Psoas muscle (tissue), 8 donors: ENCODE results near the gene GSTM4. TPM values are rescaled to one million over a fixed set of nuclear protein-coding genes. Genes with fewer than 3 reads are reported as not detected.

Experiments
- ATAC-seq, 4 donors: fragments of 200-7000 bp; cut with Tn5 transposase; one replicate each; pipeline ENCODE4 v1.9.1; 2020; ENCODE audit warnings: moderate library complexity in 3 of 4, mild to moderate bottlenecking in 2 of 4
- DNase-seq, 2 donors: peaks; one replicate each; pipeline ENCODE4 v3.0.0-alpha.2; 2020
- H3K27ac ChIP-seq: fragments of 200-600 bp; one replicate; pipeline ENCODE4 v1.8.0; 2022
- H3K27me3 ChIP-seq, 3 donors: fragments of 200-600 bp in 1 of 3; one replicate each; pipeline versions ENCODE4 v1.6.1 to v1.8.0; 2013 to 2022; ENCODE audit warnings: low read length in 2 of 3, mild to moderate bottlenecking in 2 of 3, moderate library complexity in 1 of 3; ENCODE audit not compliant: insufficient read depth in 3 of 3
- H3K36me3 ChIP-seq, 2 donors: fragments of 200-600 bp in 1 of 2; one replicate each; pipeline versions ENCODE4 v1.6.1 to v1.8.0; 2013 to 2022; ENCODE audit warnings: low read depth in 1 of 2, mild to moderate bottlenecking in 1 of 2, moderate library complexity in 1 of 2; ENCODE audit not compliant: insufficient read depth in 1 of 2
- H3K4me1 ChIP-seq: fragments of 200-600 bp; one replicate; pipeline ENCODE4 v1.8.0; 2022
- H3K4me3 ChIP-seq: fragments of 200-600 bp; one replicate; pipeline ENCODE4 v1.8.0; 2022; ENCODE audit warnings: mild to moderate bottlenecking
- H3K9me3 ChIP-seq: fragments of 200-600 bp; one replicate; pipeline ENCODE4 v1.8.0; 2022
- WGBS, 3 donors: extraction: QIAGEN DNeasy Blood & Tissue Kit; methylation state at CpG; one replicate each; pipeline versions ENCODE4 v1.1.6 to v1.1.7; 2013; 5-methylcytosine and 5-hydroxymethylcytosine counted together
- intact Hi-C, 2 donors: fragments of 100-400 bp; cut with DNase I; formaldehyde crosslinking; loops; one replicate each; pipeline versions ENCODE4 v1.11.0 to v1.14.2; 2022
- polyA plus RNA-seq, 3 donors: library from polyadenylated mRNA; stranded (reverse); fragments of 200-250 nt; gene quantifications; one replicate each; pipeline ENCODE4 v1.2.3, GENCODE V29; 2013
- total RNA-seq, 4 donors: library from RNA; stranded (reverse); fragmentation: NEBNext Ultra II Directional in 2 of 4; extraction: Animal tissue kit (Norgen Biotek cat#: 25700) in 2 of 4; gene quantifications; one replicate each; pipeline versions ENCODE4 v1.2.1 to v1.2.4, GENCODE V29; 2021 to 2023
- TF ChIP-seq, protein P1 (sequence below): fragments of 200-600 bp; IDR thresholded peaks from one replicate; pipeline ENCODE4 v1.8.0; 2022; ENCODE audit warnings: antibody characterized with exemption
- donor health status: healthy with polysubstance abuse.
- donor health status: DM: no; HTN: no; CAD: no; lungs with moderate emphysema.
- donor health status: Bipolar disorder and iron deficiency.
- donor health status: healthy.
- donor health status: DM: yes; HTN: yes; CAD: no.
- donor health status: DM: no; HTN: no; CAD: no.
- donor health status: DM: no; HTN: no; CAD: no.
- donor health status: DM: yes; HTN: yes; CAD: no.

Gene GSTM4
- total and polyA plus RNA-seq, 7 donors, result 26.0 to 56.2 (median 42.9) TPM

DNA sequence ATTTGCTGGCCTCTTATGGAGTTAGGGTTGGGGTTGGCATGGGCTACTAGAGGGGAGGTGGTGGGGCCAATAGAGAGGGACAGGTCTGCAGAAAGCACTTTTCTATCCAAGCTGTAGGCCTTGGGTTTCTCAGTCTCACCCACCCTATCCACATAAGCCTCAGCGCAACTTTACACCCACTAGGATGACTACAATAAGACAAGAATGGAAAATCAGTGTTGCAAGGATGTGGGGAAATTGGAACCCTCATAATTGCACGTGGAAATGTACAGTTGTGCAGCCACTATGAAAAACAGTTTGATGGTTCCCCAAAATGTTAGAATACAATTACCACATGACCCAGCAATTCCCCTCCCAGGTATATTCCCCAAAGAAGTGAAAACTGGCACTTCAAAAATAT lies 14.0 kb upstream of the GSTM4 start:
- ATAC-seq, result no peak
- Histone ChIP-seq H3K36me3 (no peaks in the 10 kb centered on the region), H3K4me1 (no peaks in the 10 kb centered on the region), H3K9me3 (no peaks in the 10 kb centered on the region), H3K4me3 (no peak overlapping the region), H3K27ac (no peak overlapping the region), H3K27me3 (no peaks in the 10 kb centered on the region)
- intact Hi-C loops, result loop anchor here (1.0 to 5.0 kb wide), 6 partner anchors 45 to 340 kb away; partner anchors contain the start of genes AHCYL1 (in 1 of the 2), GNAI3 (in 1 of the 2) and GSTM1 (in 1 of the 2)
- 69 to 89% (median 82%) methylated on average over 2 of the region's 2 CpGs for WGBS, 3 donors
- no peak for DNase-seq
- TF ChIP-seq, protein P1, sequence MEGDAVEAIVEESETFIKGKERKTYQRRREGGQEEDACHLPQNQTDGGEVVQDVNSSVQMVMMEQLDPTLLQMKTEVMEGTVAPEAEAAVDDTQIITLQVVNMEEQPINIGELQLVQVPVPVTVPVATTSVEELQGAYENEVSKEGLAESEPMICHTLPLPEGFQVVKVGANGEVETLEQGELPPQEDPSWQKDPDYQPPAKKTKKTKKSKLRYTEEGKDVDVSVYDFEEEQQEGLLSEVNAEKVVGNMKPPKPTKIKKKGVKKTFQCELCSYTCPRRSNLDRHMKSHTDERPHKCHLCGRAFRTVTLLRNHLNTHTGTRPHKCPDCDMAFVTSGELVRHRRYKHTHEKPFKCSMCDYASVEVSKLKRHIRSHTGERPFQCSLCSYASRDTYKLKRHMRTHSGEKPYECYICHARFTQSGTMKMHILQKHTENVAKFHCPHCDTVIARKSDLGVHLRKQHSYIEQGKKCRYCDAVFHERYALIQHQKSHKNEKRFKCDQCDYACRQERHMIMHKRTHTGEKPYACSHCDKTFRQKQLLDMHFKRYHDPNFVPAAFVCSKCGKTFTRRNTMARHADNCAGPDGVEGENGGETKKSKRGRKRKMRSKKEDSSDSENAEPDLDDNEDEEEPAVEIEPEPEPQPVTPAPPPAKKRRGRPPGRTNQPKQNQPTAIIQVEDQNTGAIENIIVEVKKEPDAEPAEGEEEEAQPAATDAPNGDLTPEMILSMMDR, result no peak

DNA sequence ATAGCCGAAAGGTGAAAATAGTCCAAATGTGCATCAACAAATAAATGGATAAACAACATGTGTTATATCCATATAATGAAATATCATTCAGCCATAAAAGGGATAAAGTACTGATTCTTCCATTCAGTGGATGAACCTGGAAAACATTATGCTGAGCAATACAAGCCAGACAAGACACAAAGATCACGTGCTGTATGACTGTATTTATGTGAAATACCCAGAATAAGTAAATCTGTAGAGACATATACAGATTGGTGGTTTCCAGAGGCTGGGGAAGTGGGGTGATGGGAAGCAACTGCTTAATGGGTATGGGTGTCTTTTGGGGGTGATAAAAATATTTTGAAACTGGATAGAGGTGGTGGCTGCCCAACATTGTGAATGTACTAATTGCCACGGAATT lies 13.3 kb upstream of the GSTM4 start:
- no peak for ATAC-seq
- DNase-seq, result no peak
- no peaks in the 10 kb centered on the region for H3K9me3 ChIP-seq
- H3K4me1 ChIP-seq, result no peaks in the 10 kb centered on the region
- TF ChIP-seq, protein P1, result no peak
- 73 to 78% (median 74%) methylated on average over 3 of the region's 3 CpGs for WGBS, 3 donors
- H3K27me3 ChIP-seq, result no peaks in the 10 kb centered on the region
- H3K36me3 ChIP-seq, result no peaks in the 10 kb centered on the region
- H3K4me3 ChIP-seq, result no peak overlapping the region
- intact Hi-C loops, result loop anchor here (1.0 to 5.0 kb wide), 6 partner anchors 45 to 340 kb away; partner anchors contain the start of genes GSTM1 (in 2 of the 2), AHCYL1 (in 1 of the 2) and GNAI3 (in 1 of the 2)
- no peak overlapping the region for H3K27ac ChIP-seq

DNA sequence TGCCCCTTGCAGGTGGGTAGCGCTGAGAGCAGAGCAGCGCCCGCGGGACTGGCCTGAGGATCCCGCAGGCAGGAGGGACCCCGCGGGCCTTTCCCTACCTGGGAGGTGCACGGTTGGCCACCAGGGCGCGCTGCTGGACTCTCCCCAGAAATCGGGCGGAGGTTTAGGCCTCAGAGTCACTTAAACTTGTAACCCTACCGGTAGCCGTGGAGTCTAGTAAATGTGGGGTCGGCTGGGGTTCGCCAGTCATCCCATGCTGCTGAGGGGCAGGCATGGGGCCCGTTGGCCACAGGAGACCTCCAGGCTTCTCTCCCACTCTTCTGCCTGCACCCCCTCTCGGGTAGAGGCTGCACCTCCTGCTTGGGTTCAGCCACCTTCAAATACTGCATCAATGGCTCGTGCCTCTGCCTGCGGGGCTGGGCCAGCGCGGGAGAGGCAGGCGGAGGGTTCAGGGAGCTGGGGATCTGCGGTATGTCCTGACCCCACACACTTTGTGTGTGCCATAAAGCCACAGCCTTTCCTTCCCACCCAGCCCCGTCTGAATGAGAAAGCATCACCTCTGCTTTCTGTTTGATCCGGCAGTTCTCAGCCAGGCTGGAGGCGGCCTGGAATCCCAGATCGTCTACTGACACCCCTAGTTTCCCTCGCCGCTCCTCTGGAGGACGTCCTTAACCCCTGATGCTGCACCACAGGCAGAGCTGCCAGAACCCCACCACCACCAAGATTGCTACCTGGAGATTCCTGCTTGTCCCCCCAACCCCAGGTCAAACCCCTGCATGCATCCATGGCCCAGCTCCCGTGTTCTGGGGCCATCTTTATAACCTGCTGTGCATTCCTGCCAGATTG lies 12.3 kb upstream of the GSTM4 start:
- Histone ChIP-seq H3K4me1 (no peaks in the 10 kb centered on the region), H3K36me3 (no peaks in the 10 kb centered on the region), H3K4me3 (peak overlapping the region; percentile 26), H3K27ac (no peak overlapping the region), H3K27me3 (no peaks in the 10 kb centered on the region), H3K9me3 (no peaks in the 10 kb centered on the region)
- intact Hi-C loops, result loop anchor here (1.0 to 5.0 kb wide), 6 partner anchors 44 to 339 kb away; partner anchors contain the start of genes GSTM1 (in 2 of the 2), AHCYL1 (in 1 of the 2) and GNAI3 (in 1 of the 2)
- 39 to 43% (median 41%) methylated on average over 32 of the region's 32 CpGs for WGBS, 3 donors
- DNase-seq (peak; percentile 85 to 93), ATAC-seq (peak; percentile 93 to 97 (median 94))
- TF ChIP-seq, protein P1, result peak; percentile 93

DNA sequence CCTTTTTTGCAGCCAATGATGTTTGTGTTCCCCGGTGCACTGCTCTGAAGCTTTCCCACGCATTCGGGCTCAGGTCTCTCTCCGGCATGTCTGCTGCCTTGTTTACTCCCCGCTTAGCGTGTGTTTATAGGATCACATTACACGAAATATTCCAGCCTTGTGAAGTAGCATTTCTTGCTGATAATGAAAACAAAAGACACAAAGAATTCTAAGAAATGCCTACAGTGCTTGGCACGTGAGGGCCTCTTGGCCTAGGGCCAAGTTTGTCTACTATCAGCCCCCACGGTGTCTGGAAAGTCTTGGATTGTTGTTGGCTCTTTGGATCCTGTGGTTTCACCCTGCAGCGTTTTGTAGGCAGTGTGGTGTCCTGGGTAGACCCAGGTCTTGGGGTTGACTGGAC lies 11.2 kb upstream of the GSTM4 start:
- Histone ChIP-seq H3K4me1 (no peaks in the 10 kb centered on the region), H3K27me3 (no peaks in the 10 kb centered on the region), H3K4me3 (no peak overlapping the region), H3K9me3 (no peaks in the 10 kb centered on the region), H3K36me3 (no peaks in the 10 kb centered on the region), H3K27ac (no peak overlapping the region)
- intact Hi-C loops, result loop anchor here (5.0 kb wide), 4 partner anchors 43 to 338 kb away; partner anchors contain the start of genes AHCYL1 (in 1 of the 2), GNAI3 (in 1 of the 2) and GSTM1 (in 1 of the 2)
- no peak for ATAC-seq
- WGBS, 3 donors, result 57 to 58% methylated on average over 10 of the region's 10 CpGs; no CpG with 5 or more reads in 1 of the 3 donors
- no peak for DNase-seq
- TF ChIP-seq, protein P1, result no peak
